Globus pallidus (tissue), 1 donor: Measurements from ENCODE around the gene CCDC6.
"Not testable (repeated sequence)": the region's sequence is repeated elsewhere in the genome, so short reads cannot be mapped to it uniquely, and the experiment has no call there.

Experiments used
- DNase-seq: peaks from one replicate; pipeline ENCODE4 v3.0.0-alpha.2; 2015; ENCODE audit warnings: low spot score

CCDC6 gene

DNA sequence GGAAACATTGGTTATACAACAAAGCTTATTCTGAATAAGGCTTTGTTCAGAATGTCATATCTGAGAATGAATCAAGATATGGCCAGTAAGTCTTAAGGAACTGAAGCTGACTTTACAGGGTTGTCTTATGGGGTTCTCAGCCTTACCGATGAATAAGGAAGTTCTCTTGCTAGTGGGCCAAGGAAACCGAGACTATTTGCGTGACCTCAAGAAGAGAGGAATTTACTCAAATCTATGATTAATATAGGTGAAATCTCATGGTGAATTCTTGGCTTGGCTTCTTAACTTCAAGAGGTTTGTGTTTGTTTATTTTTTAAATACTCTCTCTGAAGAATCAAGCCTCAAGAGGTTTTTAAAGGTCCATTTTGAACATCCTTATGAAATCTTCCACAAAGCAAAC lies 148.4 kb downstream of the CCDC6 start:
- DNase-seq = no peak

DNA sequence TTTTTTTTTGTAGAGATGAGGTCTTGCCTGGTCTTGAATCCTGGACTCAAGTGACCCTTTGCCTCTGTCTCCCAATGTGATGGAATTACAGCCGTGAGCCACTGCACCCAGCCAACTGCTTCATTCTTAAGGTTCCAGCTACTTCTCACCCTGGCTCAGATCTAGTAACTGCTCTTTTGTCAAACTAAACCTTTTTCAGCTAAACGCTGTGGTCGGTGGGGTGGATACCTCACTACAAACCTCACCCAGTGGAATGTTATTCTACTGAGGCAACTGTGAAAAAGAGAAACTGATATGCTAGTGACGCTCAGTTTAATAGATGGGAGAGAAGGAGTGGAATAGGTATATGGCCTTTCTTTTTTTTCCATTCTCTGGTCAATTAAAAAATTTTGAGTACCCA lies 151.4 kb downstream of the CCDC6 start:
- no peak for DNase-seq

GRCh38 chr10:59753267-59753666 lies 153.1 kb downstream of the CCDC6 start, which contains the start of gene MRLN:
TSS of gene MRLN (minus strand) at chr10:59753455.
- no peak for DNase-seq

DNA sequence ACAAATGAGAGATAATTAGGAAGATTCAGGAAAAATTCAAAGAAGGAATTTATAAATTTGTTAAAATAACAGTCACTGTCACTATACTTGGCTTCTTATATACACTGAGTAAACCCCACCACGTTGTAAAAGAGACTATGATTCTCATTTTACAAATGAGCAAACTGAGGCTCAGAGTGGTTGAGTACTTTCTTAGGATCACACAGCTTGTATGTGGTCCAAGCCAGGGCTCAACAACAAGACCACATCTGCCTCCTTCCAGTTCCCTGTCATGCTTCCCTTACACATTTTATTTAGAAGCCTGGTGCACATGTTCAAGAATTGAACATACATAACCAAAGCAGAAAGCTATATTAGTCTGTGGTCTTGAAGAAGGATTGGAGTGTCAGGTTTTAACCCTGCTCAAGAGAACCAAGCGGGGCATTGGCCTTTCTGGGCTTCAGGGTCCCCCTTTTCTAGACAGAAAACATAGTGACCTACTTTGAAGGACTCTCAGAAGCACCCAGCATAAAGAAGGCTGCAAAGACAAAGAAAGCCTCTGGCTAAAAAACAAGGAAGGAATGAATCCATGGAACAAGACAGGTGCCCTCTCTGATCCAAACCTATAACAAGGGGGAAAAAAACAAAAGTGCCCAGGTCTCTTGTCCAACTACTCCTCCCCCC lies 153.9 kb downstream of the CCDC6 start:
- no peak for DNase-seq

DNA sequence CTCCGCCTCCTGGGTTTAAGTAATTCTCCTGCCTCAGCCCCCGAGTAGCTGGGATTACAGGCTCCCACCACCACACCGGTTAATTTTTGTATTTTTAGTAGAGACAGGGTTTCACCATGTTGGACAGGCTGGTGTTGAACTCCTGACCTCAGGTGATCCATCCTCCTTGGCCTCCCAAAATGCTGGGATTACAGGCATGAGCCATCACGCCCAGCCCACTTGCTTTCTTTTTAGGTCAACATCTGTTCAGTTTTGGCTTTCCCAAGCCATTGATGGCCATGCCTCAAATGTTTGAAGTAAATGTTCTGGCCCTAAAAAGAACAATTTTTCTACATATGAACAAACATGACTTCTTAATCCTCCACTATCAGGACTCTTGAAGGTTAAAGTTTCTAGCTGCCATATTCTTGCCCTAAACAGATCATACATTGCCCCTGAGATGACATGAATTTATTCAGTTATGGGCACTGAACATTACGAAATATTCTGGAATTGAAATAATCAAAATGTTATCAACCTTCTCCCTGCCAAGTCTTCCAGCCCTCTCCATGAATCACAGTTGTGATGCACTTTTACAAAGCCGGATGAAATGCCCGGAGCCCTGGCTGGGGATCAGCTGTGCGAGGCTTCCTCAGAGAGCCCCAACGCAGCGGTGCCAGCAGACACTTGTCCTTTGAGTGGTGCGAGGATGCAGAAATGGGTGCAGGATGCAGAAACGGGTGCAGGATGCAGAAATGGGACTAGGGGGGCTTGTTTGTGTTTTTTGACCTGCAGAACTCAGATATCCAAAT lies 156.0 kb downstream of the CCDC6 start:
- no peak for DNase-seq

- DNase-seq = no peak
Measured at GRCh38 chr10:59748834-59749233, 157.5 kb downstream of the CCDC6 start.

DNA sequence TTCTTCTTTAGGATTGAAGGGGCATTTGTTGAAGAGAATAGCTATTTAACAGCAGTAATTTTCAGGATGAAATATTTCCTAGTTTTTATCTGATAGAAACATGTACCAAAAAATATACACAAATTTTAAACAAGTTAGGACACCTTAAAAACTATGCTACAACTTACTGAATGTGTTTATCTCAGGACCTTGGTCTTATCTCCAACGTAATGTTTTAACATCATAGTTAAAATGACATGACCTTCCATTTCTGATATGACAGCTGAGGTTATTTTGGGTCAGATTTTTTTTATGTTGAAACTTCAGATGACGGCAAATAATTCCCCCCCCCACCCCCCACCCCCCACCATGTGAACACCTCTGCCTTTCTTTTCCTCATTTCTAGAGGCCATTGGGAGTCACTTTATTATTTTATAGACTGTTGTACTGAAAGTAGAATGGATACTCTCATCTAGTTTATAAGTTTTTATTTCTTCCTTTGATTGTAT lies 161.1 kb downstream of the CCDC6 start:
- DNase-seq = no peak

- DNase-seq = not testable (repeated sequence)
Measured at GRCh38 chr10:59744762-59745161, 161.6 kb downstream of the CCDC6 start.

GRCh38 chr10:59744156-59744555 lies 162.2 kb downstream of the CCDC6 start:
- not testable (repeated sequence) for DNase-seq

DNA sequence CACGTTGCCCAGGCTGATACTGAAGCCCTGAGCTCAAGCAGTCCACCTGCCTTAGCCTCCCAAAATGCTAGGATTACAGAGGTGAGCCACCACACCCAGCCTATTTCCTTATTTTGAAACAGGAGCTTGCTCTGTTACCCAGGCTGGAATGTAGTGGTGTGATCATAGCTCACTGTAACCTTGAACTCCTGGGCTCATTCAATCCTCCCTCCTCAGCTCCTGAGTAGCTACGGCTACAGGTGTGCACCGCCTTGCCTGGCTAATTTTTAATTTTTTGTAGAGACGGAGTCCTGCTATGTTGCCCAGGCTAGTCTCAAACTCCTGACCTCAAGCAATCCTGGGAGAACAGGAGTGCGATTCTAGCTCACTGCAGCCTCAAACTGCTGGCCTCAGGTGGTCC lies 164.8 kb downstream of the CCDC6 start:
- DNase-seq = no peak

- no peak for DNase-seq
Measured at GRCh38 chr10:59741048-59741447, 165.3 kb downstream of the CCDC6 start.
